T follicular helper cell (primary cell): ENCODE data around the gene LILRA5.
"Not testable (repeated sequence)": the region's sequence is repeated elsewhere in the genome, so short reads cannot be mapped to it uniquely, and the experiment has no call there.

Experiments used
- DNase-seq: peaks from one replicate; pipeline ENCODE4 v3.0.0-alpha.2; 2020; ENCODE audit warnings: low read depth

Gene LILRA5

DNA sequence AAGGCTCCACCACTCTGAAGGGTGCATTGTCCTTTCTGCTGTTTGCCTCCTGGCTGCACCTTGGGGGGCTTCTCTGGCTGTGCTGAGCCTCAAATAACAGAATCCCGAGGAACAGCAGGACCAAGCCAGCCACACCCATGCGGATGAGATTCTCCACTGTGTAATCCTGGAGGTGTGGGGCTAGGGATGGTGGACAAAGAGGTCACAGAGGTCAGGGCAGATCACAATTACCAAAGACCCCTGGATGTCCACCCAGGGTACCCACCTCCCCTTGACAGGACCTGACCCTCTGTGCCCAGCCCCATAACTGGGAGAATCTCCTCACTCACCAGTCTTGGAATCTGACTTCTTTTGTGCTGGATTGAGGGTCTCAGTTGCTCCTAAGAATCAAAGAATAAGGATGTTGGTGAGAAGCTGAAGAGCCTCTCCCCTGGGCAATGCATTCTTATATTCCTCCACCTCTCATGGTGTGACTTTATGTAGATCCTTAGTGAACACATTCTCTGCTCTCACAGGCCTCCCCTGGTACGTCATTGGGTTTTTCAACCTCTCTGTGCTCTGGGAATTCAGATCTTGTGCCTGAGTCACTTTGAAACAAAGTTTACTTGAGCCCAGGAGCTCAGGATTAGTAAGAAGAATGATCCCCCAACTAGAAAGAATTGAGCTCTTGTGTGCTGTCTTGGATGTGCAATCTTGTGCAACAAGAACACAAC lies 20.8 kb upstream of the LILRA5 start:
- no peak for DNase-seq

DNA sequence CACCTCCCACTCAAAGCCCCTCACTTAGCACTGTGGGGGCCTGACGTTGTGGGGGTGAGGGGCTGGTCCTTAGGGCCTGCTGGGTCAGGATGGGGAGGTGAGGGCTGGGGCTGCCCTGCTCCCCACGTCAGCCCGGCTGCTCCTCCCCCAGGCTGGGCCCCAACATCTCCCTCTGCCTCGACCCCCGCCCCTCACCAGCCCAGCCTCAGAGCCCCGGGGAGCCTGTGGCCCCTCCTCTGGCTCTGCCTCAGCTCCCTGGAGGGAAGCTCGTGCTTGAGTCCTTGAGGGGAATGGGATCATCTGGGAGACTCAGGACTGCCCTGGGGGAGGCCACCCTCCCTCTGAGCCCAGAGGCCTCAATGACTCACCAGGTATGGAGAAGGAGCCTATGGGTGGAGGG lies 19.2 kb upstream of the LILRA5 start:
- DNase-seq: no peak

DNA sequence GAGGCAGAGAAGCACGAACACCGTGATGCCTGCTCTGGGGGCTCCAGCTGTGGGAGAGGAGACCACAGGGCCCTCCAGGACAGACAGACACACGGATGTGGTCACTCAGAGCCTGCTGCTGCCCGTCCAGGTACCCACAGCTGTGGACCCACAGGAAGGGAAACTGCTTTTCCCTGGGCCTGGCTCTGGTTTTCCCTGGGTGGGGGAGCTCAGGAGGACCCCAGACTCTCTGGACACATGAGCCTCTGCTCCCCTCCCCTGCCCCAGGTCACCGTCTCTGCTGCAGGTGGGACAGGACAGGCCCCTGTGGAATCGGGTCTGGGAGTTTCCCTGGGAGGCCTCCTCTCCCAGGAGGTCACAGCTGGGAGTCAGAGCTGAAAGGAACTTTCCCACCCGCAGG lies 18.7 kb upstream of the LILRA5 start:
- no peak for DNase-seq

DNA sequence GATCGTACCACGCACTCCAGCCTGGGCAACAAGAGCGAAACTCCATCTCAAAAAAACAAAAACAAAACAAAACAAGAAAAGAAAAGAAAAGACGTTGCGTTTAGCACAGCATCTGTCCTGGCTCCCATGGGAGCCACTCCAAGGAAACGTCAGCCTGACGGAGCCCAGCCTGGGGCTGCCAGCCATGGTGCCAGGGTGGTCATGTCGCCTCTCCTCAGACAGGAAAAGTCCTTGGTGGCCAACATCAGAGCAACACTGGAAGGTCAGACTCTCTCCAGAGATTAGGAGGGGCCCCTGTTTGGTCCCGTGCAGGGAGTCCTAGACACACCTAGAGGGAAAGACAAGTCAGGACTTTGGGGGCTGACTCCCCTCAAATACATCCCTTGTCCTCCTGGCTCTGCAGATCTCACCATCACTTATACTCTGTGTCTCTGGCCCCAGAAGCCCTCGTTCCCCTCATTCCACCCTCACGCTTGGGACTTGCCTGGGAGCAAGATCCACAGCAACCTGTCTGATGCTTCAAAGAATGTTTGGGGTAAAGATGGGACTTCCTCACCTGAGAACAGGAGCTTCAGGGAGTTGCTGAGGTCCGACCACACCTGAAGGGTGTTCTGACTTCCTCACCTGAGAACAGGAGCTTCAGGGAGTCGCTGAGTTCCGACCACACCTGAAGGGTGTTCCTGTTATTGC lies 16.7 kb upstream of the LILRA5 start:
- DNase-seq: no peak

DNA sequence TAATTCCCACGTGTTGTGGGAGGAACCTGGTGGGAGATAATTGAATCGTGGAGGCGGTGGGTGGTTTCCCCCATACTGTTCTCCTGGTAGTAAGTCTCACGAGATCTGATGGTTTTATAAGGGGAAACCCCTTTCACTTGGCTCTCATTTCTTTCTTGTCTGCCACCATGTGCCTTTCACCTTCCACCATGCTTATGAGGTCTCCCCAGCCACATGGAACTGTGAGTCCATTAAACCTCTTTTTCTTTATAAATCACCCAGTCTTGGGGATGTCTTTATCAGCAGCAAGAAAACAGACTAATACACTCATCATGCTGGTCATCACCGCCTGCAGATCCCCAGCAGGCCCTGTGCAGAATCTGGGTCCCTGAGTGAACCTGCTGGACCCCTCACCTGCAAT lies 15.8 kb upstream of the LILRA5 start:
- DNase-seq: not testable (repeated sequence)

DNA sequence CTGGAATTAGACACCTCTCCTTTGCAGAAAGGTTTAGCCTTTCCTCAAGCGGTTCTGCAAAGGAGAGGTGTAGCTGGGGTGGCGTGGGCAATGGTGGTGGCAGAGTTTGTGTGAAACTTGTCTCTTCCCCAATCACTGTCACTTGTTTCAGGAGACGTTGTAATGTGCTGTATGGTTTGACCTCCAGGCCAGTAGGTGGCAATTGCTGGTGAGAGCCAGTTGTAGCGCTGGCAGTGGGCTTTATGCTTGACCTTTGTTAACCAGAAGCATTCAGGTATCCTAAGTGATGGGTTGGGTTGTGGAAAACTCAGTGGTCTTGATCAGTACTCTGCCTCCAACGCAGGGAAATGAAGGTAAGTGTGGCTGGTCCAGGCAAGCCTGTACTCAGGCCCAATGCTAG lies 12.7 kb upstream of the LILRA5 start:
- DNase-seq: no peak

DNA sequence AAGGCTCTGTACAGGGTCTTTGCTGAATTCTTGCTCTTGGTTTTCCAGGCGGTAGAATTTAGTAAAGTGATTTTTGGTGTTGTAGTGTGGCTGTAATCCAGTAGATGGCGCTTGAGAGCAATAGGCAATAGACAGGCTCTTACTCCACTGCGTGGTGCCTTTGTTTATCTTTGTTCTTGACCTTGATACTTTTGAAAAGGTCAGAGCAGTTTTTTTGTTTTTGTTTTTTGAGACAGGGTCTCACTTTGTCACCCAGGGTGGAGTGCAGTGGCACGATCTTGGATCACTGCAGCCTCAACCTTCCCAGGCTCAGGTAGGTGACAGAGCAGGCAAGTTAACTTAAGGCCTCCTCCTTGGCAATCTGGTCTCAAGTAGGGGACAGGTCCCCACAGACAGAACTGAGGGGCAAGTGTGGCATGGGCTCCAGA lies 12.2 kb upstream of the LILRA5 start:
- DNase-seq: peak; percentile 21

DNA sequence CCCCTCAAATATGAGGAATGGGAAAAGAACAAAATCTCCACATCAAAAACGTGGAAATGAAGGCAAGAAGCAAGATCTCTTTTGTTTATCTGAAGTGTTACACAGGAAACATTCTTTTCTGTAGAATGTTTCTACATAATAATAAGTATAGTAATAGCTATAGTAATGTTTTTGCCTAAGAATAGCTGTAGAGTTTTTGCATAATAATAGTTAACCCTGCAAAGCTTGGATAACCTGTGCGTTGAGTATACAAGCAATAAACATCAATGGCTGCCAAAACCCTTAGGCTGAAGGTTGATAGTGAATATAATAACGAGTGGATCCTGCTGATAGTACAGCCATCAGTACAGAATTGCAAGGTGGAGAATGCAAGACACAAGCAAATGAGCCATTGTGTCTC lies 11.1 kb upstream of the LILRA5 start:
- DNase-seq: no peak

DNA sequence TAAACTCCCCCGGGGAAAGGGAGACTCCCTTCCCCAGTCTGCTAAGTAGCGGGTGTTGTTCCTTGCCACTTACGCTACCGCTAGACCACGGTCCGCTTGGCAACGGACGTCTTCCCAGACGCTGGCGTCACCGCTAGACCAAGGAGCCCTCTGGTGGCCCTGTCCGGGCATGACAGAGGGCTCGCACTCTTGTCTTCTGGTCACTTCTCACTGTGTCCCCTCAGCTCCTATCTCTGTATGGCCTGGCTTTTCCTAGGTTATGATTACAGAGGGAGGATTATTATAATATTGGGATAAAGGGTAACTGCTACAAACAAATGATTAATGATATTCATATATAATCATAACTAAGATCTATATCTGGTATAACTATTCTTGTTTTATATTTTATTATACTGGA lies 10.0 kb upstream of the LILRA5 start:
- not testable (repeated sequence) for DNase-seq

DNA sequence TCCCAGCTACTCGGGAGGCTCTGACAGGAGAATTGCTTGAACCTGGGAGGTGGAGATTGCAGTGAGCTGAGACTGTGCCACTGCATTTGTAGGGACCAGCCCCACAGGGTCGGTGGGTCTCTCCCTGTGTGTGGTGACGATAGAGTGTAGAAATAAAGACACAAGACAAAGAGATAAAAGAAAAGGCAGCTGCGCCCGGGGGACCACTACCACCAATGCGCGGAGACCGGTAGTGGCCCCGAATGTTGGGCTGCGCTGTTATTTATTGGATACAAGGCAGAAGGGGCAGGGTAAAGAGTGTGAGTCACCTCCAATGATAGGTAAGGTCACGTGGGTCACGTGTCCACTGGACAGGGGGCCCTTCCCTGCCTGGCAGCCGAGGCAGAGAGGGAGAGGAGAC lies 9.3 kb upstream of the LILRA5 start:
- DNase-seq: not testable (repeated sequence)

DNA sequence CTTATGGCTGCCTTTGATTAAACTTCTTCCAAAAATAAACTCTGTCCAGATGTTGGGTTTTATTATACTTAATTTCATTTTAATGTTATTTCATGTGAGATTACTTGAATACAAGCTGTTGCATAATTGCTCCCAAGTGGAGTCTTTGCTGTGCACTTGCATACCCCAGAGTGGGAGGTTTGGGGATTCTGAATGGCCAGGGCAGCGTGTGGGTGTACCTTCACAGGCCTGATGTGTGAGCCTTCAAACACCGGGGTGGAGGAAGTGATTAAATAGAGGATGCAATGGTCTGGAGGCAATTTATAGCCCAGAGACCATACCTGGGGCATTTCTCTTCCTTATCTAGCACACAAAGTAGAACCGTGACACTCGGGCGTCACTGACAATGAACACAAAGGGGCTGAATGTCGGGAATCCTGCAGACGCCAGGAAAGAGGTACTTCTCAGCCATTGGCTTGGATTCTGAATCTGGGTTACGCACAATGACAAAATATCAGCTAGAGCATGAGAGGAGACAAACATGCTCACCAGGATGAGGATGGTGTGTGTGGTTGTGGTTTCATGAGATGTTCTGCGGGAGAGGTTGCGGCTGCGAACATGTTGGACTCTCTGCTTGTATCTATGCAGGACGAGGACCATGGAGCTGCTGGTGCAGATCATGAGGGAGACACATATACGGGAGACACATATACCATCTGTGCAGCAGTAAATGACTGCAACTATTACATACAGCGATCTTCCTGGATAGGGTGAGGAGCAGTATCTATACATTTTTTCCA lies 7.1 kb upstream of the LILRA5 start:
- no peak for DNase-seq

DNA sequence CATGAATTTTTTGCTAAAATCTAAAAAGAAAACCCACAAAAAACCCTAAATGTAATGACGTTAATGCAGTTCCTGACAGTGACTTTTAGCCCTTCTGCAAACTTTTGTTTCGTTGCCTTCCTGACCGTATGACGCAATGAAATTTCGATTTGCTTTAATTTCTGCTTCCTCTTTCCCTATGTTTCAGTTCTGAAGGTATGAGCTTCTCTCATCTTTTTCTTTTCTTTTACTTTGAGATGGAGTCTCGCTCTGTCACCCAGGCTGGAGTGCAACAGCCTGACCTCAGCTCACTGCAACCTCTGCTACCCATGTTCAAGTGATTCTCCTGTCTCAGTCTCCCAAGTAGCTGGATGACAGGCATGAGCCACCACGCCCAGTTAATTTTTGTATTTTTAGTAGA lies 6.1 kb upstream of the LILRA5 start:
- no peak for DNase-seq

DNA sequence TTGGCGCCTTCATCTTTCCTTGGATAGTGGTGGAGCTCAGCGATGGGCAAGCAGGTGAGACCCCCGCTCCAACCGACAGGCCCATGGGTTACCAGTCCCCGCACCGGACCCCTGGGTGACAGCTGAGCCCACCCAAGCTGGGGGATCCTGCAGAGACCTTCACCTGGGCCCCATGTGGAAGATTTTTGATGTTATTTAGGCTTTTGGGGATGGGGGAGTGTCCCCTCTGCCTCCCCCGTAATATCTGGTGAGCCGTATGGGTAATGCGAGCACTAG lies 4.9 kb upstream of the LILRA5 start:
- DNase-seq: no peak

DNA sequence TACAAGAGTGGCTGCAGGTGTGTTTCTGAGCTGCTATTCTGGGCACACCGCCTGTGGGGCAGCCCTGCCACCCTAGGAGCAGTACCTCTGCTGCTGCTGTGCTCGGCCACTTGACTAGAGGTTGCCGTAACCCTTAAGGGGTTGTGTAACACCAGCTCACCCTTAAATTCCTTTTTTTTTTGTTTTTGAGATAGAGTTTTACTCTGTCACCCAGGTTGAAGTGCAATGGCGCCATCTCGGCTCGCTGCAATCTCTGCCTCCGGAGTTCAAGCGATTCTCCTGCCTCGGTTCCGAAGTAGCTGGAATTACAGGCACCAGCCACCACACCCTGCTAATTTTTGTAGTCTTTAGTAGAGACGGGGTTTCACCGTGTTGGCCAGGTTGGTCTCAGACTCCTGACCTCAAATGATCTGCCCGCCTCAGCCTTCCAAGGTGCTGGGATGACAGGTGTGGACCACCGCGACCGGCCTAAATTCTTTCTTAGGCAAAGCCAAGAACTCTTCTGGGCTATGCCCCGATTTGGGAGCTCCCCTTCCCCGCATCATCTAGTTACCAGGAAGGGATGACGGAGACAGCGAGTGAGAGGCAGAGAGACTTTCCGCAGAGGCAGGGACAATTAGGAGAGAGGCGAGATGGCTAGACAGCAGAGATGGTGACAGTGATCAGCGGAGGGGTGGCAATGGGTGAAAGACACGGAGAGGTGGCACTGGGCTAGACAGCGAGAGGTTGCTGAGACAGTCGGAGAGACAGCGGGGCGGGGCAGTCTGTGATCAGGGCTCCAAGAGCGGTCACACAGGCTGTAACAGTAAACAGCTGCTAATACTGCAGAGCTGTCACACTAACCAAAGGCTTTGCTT lies 4.4 kb upstream of the LILRA5 start:
- DNase-seq: no peak

DNA sequence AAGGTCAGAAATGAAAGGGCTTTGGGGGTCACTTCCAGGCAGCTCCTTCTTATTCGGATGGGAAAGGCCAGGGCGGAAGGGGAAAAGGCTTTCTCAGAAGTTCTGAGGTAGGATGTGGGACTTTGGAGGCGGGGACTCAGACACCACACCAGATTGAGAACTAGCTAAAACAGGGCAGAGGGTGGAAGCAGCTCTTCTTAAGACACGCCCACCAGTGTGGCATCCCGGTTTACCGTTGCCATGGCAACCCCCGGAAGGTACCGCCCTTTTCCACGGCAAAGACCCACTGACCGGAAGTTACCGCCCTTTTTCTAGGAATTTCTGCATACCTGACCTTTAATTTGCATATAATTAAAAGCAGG lies 3.8 kb upstream of the LILRA5 start:
- DNase-seq: no peak

DNA sequence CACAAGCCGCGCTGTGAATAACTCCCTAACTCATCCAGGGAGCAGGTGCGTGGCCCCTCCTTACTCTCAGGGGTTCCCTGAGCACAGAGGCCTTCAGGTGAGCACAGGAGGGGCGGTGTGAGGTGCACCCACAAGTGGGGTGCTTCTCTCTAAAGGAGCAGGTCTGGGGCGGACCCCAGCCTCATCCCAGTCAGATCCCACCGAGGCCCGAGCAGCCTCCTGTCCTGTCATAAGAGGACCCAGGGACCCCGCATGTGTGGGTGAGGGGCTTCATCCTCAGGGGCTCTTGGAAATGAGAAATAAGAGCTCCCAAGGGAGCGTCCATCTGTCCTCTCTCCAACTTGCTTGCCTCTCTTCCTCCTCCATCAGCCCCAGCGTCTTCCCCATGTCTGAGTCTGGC lies 3.0 kb upstream of the LILRA5 start:
- no peak for DNase-seq

DNA sequence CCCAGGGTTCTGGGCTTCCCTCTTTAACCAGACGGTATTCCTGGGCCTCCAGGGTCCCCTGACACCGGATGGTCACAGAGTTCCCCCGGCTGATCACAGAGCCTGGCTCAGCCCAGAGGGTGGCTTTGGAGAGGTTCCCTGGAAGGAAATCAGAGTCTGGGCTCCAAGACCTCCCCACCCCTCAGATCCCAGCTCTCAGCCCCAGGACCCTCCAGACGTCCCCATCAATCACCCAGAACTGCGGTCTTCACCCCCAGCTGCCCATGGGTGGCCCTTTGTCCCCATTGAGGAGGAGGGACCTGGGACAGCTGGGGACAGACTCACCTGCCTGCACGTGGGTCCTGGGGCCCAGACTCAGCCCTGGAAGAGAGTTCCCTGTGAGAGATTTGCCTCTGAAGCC lies 955 bp downstream of the LILRA5 start:
- DNase-seq: no peak

DNA sequence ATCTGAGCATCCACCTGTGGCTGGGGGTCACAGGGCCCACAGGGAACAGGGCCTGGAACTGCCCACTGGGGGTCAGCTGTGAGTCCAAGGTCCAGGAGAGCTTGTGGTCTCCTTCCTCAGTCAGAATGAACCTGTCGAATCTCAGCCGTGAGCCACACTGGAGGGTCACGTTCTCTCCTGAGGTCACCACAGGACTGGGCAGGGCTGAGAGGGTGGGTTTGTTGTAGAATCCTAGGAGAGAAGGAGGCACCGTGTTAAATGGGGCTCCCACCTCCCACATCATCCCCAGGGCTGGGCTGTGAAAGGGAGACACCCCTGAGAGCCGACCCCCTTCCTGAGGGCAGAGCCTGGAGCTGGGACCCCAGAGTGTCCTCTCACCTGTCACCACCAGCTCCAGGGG lies 1.5 kb downstream of the LILRA5 start:
- no peak for DNase-seq

DNA sequence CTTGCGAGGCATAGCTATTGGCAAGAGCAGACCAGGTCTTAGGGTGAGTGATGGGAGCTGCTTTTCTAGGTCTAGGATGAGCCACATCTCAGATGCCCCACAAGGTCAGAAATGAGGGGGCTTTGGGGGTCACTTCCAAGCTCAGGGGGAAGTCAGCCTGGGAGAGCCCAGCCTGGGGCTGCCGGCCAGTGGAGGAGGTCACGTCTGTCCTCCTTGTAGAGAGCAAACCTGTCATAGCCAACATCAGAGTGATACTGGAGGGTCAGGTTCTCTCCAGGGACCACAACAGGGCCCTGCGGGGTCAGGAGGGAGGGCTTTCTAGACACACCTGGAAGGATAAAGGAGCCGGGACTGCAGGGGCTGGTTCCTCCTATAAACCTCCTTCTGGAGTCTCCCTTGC lies 2.4 kb downstream of the LILRA5 start:
- no peak for DNase-seq

DNA sequence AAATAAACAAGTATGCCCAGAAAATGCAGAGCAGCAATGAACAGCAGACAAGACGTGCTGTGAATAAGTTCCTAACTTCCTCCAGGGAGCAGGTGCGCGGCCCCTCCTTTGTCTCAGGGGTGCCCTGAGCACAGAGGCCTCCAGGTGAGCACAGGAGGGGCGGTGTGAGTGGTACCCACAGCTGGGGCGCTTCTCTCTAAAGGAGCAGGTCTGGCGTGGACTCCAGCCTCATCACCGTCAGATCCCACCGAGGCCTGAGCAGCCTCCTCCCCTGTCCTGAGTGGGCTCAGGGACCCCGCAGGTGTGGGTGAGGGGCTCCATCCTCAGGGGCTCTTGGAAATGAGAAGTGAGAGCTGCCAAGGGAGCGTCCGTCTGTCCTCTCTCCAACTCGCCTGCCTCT lies 3.2 kb downstream of the LILRA5 start:
- DNase-seq: no peak

DNA sequence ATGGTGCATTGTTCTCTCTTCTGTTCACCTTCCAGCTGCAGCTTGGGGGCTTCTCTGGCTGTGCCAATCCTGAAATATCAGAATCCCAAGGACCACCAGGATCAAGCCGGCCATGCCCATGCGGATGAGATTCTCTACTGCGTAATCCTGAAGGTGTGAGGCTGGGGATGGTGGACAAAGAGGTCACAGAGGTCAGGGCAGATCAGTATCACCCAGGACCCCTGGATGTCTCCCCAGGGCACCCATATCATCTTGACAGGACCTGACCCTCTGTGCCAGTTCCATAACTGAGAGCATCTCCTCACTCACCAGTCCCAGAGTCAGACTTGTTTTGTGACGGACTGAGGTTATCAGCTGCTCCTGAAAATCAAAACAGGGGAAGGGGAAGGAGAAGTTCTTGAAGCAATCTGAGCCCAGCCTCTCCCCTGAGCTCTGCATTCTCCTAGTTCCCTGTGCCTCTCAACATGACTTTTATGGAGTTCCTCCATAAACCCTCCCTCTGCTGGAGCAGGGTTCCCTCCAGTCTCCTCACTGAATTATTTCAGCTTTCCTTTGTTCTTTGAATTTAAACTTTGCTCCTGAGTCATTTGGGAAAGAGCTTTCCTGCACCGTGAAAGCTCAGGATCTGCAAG lies 5.5 kb downstream of the LILRA5 start:
- no peak for DNase-seq

DNA sequence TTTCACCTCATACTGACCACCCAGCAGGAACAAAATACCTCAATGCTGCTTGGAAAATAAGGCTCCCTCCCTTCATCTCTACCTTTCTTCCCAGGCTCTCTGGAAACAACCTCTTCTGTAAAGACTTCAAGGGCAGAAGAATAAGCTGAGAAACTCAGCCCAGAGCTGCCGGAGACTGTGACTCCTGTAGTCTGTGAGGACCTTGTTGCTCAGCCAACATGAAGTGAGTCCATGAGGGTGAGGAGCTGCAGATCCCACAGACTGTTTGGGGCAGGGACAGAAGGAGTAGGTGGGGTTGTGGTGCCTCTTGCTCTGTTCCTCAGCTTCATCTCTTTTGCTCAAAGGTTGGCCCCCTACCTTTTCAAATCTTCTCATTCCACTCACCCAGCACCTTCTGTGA lies 7.8 kb downstream of the LILRA5 start:
- DNase-seq: no peak
